Measurements from ENCODE around the gene C14orf93. TPM values are rescaled to one million over a fixed set of nuclear protein-coding genes. Genes with fewer than 3 reads are reported as not detected.

C14orf93 gene
- total and polyA plus RNA-seq, 2 donors (not counting 1 experiment from before 2014, with no cell fraction given) = 4.8 to 13.0 TPM

DNA sequence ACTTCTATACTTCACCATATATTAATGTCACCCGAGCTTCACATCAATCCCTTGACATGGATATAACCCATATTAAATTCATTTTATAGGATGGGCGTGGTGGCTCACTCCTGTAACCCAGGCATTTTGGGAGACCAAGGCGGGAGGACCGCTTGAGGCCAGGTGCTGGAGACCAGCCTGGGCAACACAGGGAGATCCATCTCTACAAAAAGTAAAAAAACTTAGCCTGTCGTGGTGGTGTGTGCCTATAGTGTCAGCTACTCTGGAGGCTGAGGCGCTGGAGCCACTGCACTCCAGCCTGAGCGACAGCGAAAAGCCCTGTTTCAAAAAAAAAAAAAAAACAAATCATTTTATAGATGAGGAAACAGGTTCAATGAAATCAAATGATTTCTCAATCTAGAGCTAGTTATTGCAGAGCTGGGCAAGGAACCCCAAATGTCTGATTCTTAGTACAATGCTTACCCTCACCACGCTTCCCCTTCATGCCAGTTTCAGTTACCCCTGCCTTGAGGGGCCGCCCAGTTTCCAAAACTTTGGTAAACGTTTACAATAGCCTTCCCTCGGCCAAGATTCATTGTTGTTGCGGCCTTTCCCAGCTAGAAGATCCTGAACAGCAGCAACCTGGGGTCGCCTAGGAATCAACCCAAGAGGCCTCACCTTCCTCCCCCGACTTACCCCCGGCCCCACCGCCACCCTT is 24.0 kb upstream of the C14orf93 start:
- peak overlapping the region; percentile 93 for H2AFZ ChIP-seq (ENCODE audit: low read length)
- DNase-seq (ENCODE audit: low read depth in 2 of 2) = no peak
- peaks cover 19% of the 10 kb centered on the region for H3K79me2 ChIP-seq (ENCODE audit: control insufficient read depth, insufficient read depth, low read length)

DNA sequence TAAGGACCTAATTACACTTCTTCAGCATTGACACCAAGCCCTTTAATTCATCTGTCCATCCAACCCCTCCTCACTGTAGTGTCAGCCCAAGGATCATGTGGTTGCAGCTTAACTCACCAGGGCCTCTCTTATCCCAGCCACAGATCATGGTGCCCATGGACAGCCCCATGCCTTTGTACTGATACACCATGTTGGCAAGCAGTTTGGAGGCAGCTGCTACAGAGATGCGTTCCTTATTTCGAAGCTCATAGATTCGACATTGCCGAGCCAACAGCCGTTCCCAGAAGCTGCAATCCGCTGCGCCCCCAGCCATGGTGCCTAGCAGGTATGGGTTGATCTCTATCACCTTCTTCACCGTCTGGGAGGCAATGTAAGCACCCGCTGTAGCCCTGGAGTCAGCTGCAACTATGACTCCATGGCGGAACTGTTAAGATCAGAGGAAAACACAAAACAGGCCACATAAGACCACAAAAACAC is 23.3 kb upstream of the C14orf93 start:
- Histone ChIP-seq H3K9ac (ENCODE audit: insufficient read depth, low read length) (no peak overlapping the region), H3K4me3 (replicated peaks in 1 of 4; ENCODE audit: control extremely low read depth in 1 of 4, insufficient read depth in 1 of 4, low read depth in 3 of 4, low read length in 4 of 4) (peak overlapping the region; percentile 78 to 99 (median 96)), H3K27ac (ENCODE audit: insufficient read depth, low read length) (no peak overlapping the region), H3K4me2 (ENCODE audit: extremely low read depth, insufficient read depth, low read length) (peak overlapping the region; percentile 81), H3K4me1 (ENCODE audit: control insufficient read depth, extremely low read depth, insufficient read depth, low read length) (peaks cover 3% of the 10 kb centered on the region), H3K27me3 (ENCODE audit: control insufficient read depth, insufficient read depth, low read length) (no peaks in the 10 kb centered on the region), H3K36me3 (ENCODE audit: control insufficient read depth, insufficient read depth, low read length) (peaks cover 10% of the 10 kb centered on the region), H3K79me2 (ENCODE audit: control insufficient read depth, insufficient read depth, low read length) (peaks cover 19% of the 10 kb centered on the region), H3K9me3 (ENCODE audit: control insufficient read depth, insufficient read depth, low read depth, low read length) (no peaks in the 10 kb centered on the region), H4K20me1 (ENCODE audit: control insufficient read depth, extremely low read depth, insufficient read depth, low read length) (no peaks in the 10 kb centered on the region), H2AFZ (ENCODE audit: low read length) (no peak overlapping the region)
- no peak for TF ChIP-seq EZH2 (IDR thresholded peaks at IDR 0.05; ENCODE audit: low read length, missing control alignments)
- TF ChIP-seq, protein P1, sequence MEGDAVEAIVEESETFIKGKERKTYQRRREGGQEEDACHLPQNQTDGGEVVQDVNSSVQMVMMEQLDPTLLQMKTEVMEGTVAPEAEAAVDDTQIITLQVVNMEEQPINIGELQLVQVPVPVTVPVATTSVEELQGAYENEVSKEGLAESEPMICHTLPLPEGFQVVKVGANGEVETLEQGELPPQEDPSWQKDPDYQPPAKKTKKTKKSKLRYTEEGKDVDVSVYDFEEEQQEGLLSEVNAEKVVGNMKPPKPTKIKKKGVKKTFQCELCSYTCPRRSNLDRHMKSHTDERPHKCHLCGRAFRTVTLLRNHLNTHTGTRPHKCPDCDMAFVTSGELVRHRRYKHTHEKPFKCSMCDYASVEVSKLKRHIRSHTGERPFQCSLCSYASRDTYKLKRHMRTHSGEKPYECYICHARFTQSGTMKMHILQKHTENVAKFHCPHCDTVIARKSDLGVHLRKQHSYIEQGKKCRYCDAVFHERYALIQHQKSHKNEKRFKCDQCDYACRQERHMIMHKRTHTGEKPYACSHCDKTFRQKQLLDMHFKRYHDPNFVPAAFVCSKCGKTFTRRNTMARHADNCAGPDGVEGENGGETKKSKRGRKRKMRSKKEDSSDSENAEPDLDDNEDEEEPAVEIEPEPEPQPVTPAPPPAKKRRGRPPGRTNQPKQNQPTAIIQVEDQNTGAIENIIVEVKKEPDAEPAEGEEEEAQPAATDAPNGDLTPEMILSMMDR (conservative IDR thresholded peaks at IDR 0.05 in 1 of 2, IDR thresholded peaks at IDR 0.05 in 1 of 2; ENCODE audit: low read depth in 1 of 2, low read length in 2 of 2) = no peak
- DNase-seq (ENCODE audit: low read depth in 2 of 2) = no peak

More for the DNA sequence above, 24.0 kb upstream of the C14orf93 start:
- Histone ChIP-seq H3K4me1 (ENCODE audit: control insufficient read depth, extremely low read depth, insufficient read depth, low read length) (peaks cover 3% of the 10 kb centered on the region), H3K27me3 (ENCODE audit: control insufficient read depth, insufficient read depth, low read length) (no peaks in the 10 kb centered on the region), H3K9me3 (ENCODE audit: control insufficient read depth, insufficient read depth, low read depth, low read length) (no peaks in the 10 kb centered on the region), H3K27ac (ENCODE audit: insufficient read depth, low read length) (peak overlapping the region; percentile 97), H3K9ac (ENCODE audit: insufficient read depth, low read length) (peak overlapping the region; percentile 98), H3K36me3 (ENCODE audit: control insufficient read depth, insufficient read depth, low read length) (peaks cover 10% of the 10 kb centered on the region), H3K4me3 (replicated peaks in 1 of 4; ENCODE audit: control extremely low read depth in 1 of 4, insufficient read depth in 1 of 4, low read depth in 3 of 4, low read length in 4 of 4) (peak overlapping the region; percentile 78 to 99 (median 96)), H3K4me2 (ENCODE audit: extremely low read depth, insufficient read depth, low read length) (peak overlapping the region; percentile 81), H4K20me1 (ENCODE audit: control insufficient read depth, extremely low read depth, insufficient read depth, low read length) (no peaks in the 10 kb centered on the region)
- TF ChIP-seq, protein P1 (conservative IDR thresholded peaks at IDR 0.05 in 1 of 2, IDR thresholded peaks at IDR 0.05 in 1 of 2; ENCODE audit: low read depth in 1 of 2, low read length in 2 of 2) = no peak

DNA sequence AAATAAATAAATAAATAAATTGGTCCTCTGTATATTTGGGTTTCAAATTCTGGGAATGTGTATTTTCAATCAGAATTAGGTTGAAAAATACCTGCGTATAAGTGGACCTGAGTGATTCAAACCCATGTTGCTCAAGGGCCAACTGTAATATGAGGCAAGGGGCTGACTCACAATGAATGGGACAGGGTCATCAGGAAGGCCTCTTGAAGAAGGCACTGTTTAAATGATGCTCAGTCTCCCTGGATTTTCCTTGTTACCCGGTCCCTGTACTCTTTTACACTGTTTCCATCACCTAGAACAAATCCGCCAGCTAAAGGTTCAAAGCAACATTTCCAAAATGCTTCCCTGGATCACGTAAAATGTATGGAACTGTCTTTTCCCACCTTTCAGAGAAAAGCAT is 21.0 kb upstream of the C14orf93 start:
- no peak overlapping the region for H3K4me2 ChIP-seq (ENCODE audit: extremely low read depth, insufficient read depth, low read length)
- H4K20me1 ChIP-seq (ENCODE audit: control insufficient read depth, extremely low read depth, insufficient read depth, low read length) = no peaks in the 10 kb centered on the region
- H3K9ac ChIP-seq (ENCODE audit: insufficient read depth, low read length) = no peak overlapping the region
- no peak overlapping the region for H3K4me3 ChIP-seq (replicated peaks in 1 of 4; ENCODE audit: control extremely low read depth in 1 of 4, insufficient read depth in 1 of 4, low read depth in 3 of 4, low read length in 4 of 4)
- peaks cover 19% of the 10 kb centered on the region for H3K79me2 ChIP-seq (ENCODE audit: control insufficient read depth, insufficient read depth, low read length)
- H3K27ac ChIP-seq (ENCODE audit: insufficient read depth, low read length) = no peak overlapping the region
- TF ChIP-seq EZH2 (IDR thresholded peaks at IDR 0.05; ENCODE audit: low read length, missing control alignments) = no peak
- TF ChIP-seq, protein P1 (conservative IDR thresholded peaks at IDR 0.05 in 1 of 2, IDR thresholded peaks at IDR 0.05 in 1 of 2; ENCODE audit: low read depth in 1 of 2, low read length in 2 of 2) = no peak
- no peak for DNase-seq (ENCODE audit: low read depth in 2 of 2)
- H3K4me1 ChIP-seq (ENCODE audit: control insufficient read depth, extremely low read depth, insufficient read depth, low read length) = peaks cover 3% of the 10 kb centered on the region
- H2AFZ ChIP-seq (ENCODE audit: low read length) = no peak overlapping the region
- H3K27me3 ChIP-seq (ENCODE audit: control insufficient read depth, insufficient read depth, low read length) = no peaks in the 10 kb centered on the region
- peaks cover 11% of the 10 kb centered on the region for H3K36me3 ChIP-seq (ENCODE audit: control insufficient read depth, insufficient read depth, low read length)
- H3K9me3 ChIP-seq (ENCODE audit: control insufficient read depth, insufficient read depth, low read depth, low read length) = no peaks in the 10 kb centered on the region
